ENCODE results near the gene ZNF213. TPM values are rescaled to one million over a fixed set of nuclear protein-coding genes. Genes with fewer than 3 reads are reported as not detected.

The ZNF213 gene
- total RNA-seq, result 5.9 and 9.9 TPM in 2 replicates

GRCh38 chr16:3134338-3135125 lies at the start of gene ZNF213:
Gene ZNF213, plus strand, starts transcription at chr16:3135029. Its CDS starts 2,252 bp downstream, at chr16:3137281.

GRCh38 chr16:3098459-3099394 lies 36.1 kb upstream of the ZNF213 start, which contains the start of gene ZSCAN10:
Gene ZSCAN10, minus strand, starts transcription at chr16:3099294. Its CDS starts 6,357 bp downstream, at chr16:3092937.

GRCh38 chr16:3112058-3112880 lies 22.6 kb upstream of the ZNF213 start, which contains the start of gene ZNF205:
Gene ZNF205, plus strand, starts transcription at chr16:3112586. Its CDS starts 845 bp downstream, at chr16:3113431.

GRCh38 chr16:3187798-3188674 lies 53.2 kb downstream of the ZNF213 start, which contains the start of gene OR1F1:
Gene OR1F1, plus strand, starts transcription at chr16:3188204.

Other genes starting within 250 kb of the ZNF213 start
- gene FLYWCH1, start 223.1 kb upstream of the ZNF213 start, total RNA-seq, result 46.4 and 54.1 TPM in 2 replicates
- 0.81 and 4.9 TPM in 2 replicates for gene KREMEN2, start 170.8 kb upstream of the ZNF213 start, total RNA-seq
- 6.5 and 22.5 TPM in 2 replicates for gene PAQR4, start 165.7 kb upstream of the ZNF213 start, total RNA-seq
- 6.3 and 101 TPM in 2 replicates for gene PKMYT1, start 154.6 kb upstream of the ZNF213 start, total RNA-seq
- gene CLDN9, start 122.1 kb upstream of the ZNF213 start, total RNA-seq, result under 0.01 TPM in 1 of 2 replicates, not detected in the other
- gene CLDN6, start 116.8 kb upstream of the ZNF213 start, total RNA-seq, result 31.8 and 63.8 TPM in 2 replicates
- 630 and 760 TPM in 2 replicates for gene TNFRSF12A, start 114.7 kb upstream of the ZNF213 start, total RNA-seq
- 61.8 and 378 TPM in 2 replicates for gene HCFC1R1, start 111.1 kb upstream of the ZNF213 start, total RNA-seq
- gene THOC6, start 111.0 kb upstream of the ZNF213 start, total RNA-seq, result 32.4 and 43.7 TPM in 2 replicates
- gene BICDL2, start 98.1 kb upstream of the ZNF213 start, total RNA-seq, result not detected in 2 replicates
- gene MMP25, start 88.5 kb upstream of the ZNF213 start, total RNA-seq, result under 0.01 and 0.13 TPM in 2 replicates
- 128 and 172 TPM in 2 replicates for gene IL32, start 69.4 kb upstream of the ZNF213 start, total RNA-seq
- gene ZSCAN10, start 35.7 kb upstream of the ZNF213 start, total RNA-seq, result not detected in 2 replicates
- 15.8 and 25.9 TPM in 2 replicates for gene ZNF205, start 22.4 kb upstream of the ZNF213 start, total RNA-seq
- gene OR1F1, start 53.2 kb downstream of the ZNF213 start, total RNA-seq, result not detected in 2 replicates
- 4.6 and 4.9 TPM in 2 replicates for gene ZNF200, start 100.1 kb downstream of the ZNF213 start, total RNA-seq
- gene MEFV, start 121.6 kb downstream of the ZNF213 start, total RNA-seq, result not detected in 2 replicates
- gene ZNF263, start 148.5 kb downstream of the ZNF213 start, total RNA-seq, result 19.9 and 29.3 TPM in 2 replicates
- gene TIGD7, start 170.4 kb downstream of the ZNF213 start, total RNA-seq, result 1.4 and 1.8 TPM in 2 replicates
- gene ZNF75A, start 170.5 kb downstream of the ZNF213 start, total RNA-seq, result 9.0 and 11.2 TPM in 2 replicates
- not detected in 2 replicates for gene OR2C1, start 220.9 kb downstream of the ZNF213 start, total RNA-seq